ENCODE results near the gene PCYT1B. TPM values are rescaled to one million over a fixed set of nuclear protein-coding genes. Genes with fewer than 3 reads are reported as not detected.
"Not testable (repeated sequence)": the region's sequence is repeated elsewhere in the genome, so short reads cannot be mapped to it uniquely, and the experiment has no call there.

Gene PCYT1B
- total RNA-seq, 1 experiment from 2014 or later = not detected

DNA sequence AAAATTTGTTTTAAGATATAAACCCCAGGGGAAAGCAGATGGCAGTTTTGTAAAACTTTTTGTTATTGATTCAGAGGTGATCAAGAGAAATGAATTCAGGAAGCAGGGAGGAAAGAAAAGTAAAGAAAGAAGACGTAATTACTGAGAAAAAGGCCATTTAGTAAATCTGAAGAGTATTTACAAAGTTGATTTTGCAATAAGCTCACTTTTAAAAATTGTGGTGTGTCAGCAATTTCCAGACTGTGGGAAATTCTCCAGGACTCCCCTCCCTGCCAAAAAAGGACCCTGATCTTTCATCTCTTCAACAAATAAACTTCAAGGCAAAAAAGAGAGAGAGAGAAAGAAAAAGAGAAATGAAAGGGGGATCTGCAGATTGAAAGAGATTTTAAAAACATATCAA lies 36.6 kb downstream of the PCYT1B start:
- no peaks in the 10 kb centered on the region for H4K20me1 ChIP-seq (ENCODE audit: insufficient read depth)
- TF ChIP-seq EZH2 (IDR thresholded peaks at IDR 0.05; ENCODE audit: low read depth) = no peak
- TF ChIP-seq, protein P1, sequence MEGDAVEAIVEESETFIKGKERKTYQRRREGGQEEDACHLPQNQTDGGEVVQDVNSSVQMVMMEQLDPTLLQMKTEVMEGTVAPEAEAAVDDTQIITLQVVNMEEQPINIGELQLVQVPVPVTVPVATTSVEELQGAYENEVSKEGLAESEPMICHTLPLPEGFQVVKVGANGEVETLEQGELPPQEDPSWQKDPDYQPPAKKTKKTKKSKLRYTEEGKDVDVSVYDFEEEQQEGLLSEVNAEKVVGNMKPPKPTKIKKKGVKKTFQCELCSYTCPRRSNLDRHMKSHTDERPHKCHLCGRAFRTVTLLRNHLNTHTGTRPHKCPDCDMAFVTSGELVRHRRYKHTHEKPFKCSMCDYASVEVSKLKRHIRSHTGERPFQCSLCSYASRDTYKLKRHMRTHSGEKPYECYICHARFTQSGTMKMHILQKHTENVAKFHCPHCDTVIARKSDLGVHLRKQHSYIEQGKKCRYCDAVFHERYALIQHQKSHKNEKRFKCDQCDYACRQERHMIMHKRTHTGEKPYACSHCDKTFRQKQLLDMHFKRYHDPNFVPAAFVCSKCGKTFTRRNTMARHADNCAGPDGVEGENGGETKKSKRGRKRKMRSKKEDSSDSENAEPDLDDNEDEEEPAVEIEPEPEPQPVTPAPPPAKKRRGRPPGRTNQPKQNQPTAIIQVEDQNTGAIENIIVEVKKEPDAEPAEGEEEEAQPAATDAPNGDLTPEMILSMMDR (conservative IDR thresholded peaks at IDR 0.05) = no peak
- H3F3A ChIP-seq (ENCODE audit: insufficient read depth, low read depth) = no peaks in the 10 kb centered on the region
- no peak overlapping the region for H3K4me2 ChIP-seq
- no peaks in the 10 kb centered on the region for H3K36me3 ChIP-seq (ENCODE audit: low read depth)
- no peaks in the 10 kb centered on the region for H3K4me1 ChIP-seq (replicated peaks; ENCODE audit: insufficient read depth)
- CTCF ChIA-PET = no interaction called here
- no peaks in the 10 kb centered on the region for H3K9me2 ChIP-seq (ENCODE audit: insufficient read depth)
- no peak overlapping the region for H2AFZ ChIP-seq
- POLR2A ChIA-PET (ENCODE audit: unreplicated experiment) = no interaction called here
- BruUV-seq (replicated peaks) = no TSS peak
- H3K27ac ChIP-seq = no peak overlapping the region
- H3K27me3 ChIP-seq (ENCODE audit: insufficient read depth, low read depth) = no peaks in the 10 kb centered on the region
- no peak overlapping the region for H3K4me3 ChIP-seq
- no peaks in the 10 kb centered on the region for H3K9me3 ChIP-seq (ENCODE audit: insufficient read depth, low read depth)
- no peak for DNase-seq
- no peaks in the 10 kb centered on the region for H3K79me2 ChIP-seq (ENCODE audit: low read depth)
- intact Hi-C loops (cut with micrococcal nuclease; ENCODE audit: unreplicated experiment) = no loop called here

DNA sequence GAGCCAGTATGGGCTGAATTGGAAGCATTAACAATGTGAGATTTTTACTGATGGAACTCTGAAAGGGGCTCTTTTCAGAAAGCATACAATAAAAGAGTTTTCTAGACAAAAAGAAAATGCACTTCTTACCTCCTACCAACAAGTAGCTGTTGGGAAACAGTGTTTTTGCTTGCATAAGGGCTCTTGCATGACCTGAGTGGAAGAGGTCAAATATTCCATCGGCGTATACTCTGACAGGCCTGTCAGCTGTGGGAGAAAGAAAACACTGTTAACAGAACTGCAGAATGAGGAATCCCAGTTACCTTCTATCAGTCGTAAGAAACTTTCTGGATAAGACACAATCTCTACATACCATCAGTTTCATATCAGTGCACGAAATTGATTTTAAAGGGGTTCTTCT lies 39.5 kb downstream of the PCYT1B start:
- DNase-seq = no peak
- Histone ChIP-seq H3K27ac (no peak overlapping the region), H3K9me2 (ENCODE audit: insufficient read depth) (no peaks in the 10 kb centered on the region), H2AFZ (no peak overlapping the region), H4K20me1 (ENCODE audit: insufficient read depth) (no peaks in the 10 kb centered on the region), H3K79me2 (ENCODE audit: low read depth) (no peaks in the 10 kb centered on the region), H3K4me2 (no peak overlapping the region), H3K4me1 (replicated peaks; ENCODE audit: insufficient read depth) (no peaks in the 10 kb centered on the region), H3K36me3 (ENCODE audit: low read depth) (no peaks in the 10 kb centered on the region), H3K4me3 (no peak overlapping the region), H3K9me3 (ENCODE audit: insufficient read depth, low read depth) (no peaks in the 10 kb centered on the region), H3K27me3 (ENCODE audit: insufficient read depth, low read depth) (no peaks in the 10 kb centered on the region), H3F3A (ENCODE audit: insufficient read depth, low read depth) (no peaks in the 10 kb centered on the region)
- TF ChIP-seq, protein P1 (conservative IDR thresholded peaks at IDR 0.05) = no peak
- no peak for TF ChIP-seq EZH2 (IDR thresholded peaks at IDR 0.05; ENCODE audit: low read depth)
- intact Hi-C loops (cut with micrococcal nuclease; ENCODE audit: unreplicated experiment) = no loop called here
- POLR2A ChIA-PET (ENCODE audit: unreplicated experiment) = no interaction called here
- BruUV-seq (replicated peaks) = no TSS peak
- CTCF ChIA-PET = no interaction called here

DNA sequence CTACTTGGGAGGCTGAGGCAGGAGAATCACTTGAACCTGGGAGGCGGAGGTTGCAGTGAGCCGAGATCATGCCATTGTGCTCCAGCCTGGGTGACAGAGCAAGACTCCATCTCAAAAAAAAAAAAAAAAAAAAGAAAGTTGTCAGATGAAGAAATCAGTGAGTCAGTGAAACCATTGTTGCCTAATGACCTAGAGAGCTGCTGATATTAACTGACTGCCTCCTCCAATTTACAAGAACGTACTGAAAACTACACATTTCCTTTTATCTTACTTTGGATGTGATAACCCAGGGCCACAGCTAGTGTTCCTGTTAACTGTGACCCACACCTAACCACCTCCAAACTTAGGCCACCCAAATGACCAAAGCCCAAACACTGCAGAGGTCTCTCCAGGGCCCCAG lies 41.2 kb downstream of the PCYT1B start:
- H3K36me3 ChIP-seq (ENCODE audit: low read depth); H3K79me2 ChIP-seq (ENCODE audit: low read depth); H3K4me2 ChIP-seq; H3F3A ChIP-seq (ENCODE audit: insufficient read depth, low read depth); H3K4me3 ChIP-seq; DNase-seq; POLR2A ChIA-PET (ENCODE audit: unreplicated experiment); H3K9me3 ChIP-seq (ENCODE audit: insufficient read depth, low read depth); H3K4me1 ChIP-seq (replicated peaks; ENCODE audit: insufficient read depth); H2AFZ ChIP-seq; H4K20me1 ChIP-seq (ENCODE audit: insufficient read depth); H3K27ac ChIP-seq; H3K27me3 ChIP-seq (ENCODE audit: insufficient read depth, low read depth); intact Hi-C loops (cut with micrococcal nuclease; ENCODE audit: unreplicated experiment); CTCF ChIA-PET; H3K9me2 ChIP-seq (ENCODE audit: insufficient read depth); BruUV-seq (replicated peaks): not testable (repeated sequence)

DNA sequence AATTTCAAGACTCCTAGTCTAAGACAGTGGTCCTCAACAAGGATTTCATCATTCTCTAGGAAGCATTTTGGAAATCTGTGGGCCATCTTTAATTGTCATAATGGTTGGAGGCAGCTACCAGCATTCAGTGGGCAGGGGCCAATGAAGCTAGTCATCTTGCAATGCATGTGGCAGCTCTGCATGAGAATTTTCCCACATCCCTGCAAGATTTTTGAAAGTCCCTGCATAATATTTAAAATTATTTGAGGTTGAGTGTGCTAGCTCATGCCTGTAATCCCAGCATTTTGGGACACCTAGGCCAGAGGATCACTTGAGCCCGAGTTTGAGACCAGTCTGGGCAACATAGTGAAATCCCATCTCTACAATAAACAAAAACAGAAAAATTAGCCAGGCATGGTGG lies 44.0 kb downstream of the PCYT1B start:
- BruUV-seq (replicated peaks) = no TSS peak
- Histone ChIP-seq H3K4me2 (no peak overlapping the region), H3K9me3 (ENCODE audit: insufficient read depth, low read depth) (no peaks in the 10 kb centered on the region), H3F3A (ENCODE audit: insufficient read depth, low read depth) (no peaks in the 10 kb centered on the region), H3K9me2 (ENCODE audit: insufficient read depth) (no peaks in the 10 kb centered on the region), H3K27ac (no peak overlapping the region), H3K4me3 (no peak overlapping the region), H2AFZ (no peak overlapping the region), H3K4me1 (replicated peaks; ENCODE audit: insufficient read depth) (no peaks in the 10 kb centered on the region), H3K36me3 (ENCODE audit: low read depth) (no peaks in the 10 kb centered on the region), H3K79me2 (ENCODE audit: low read depth) (no peaks in the 10 kb centered on the region), H4K20me1 (ENCODE audit: insufficient read depth) (no peaks in the 10 kb centered on the region), H3K27me3 (ENCODE audit: insufficient read depth, low read depth) (no peaks in the 10 kb centered on the region)
- POLR2A ChIA-PET (ENCODE audit: unreplicated experiment) = no interaction called here
- no peak for DNase-seq
- CTCF ChIA-PET = no interaction called here
- no peak for TF ChIP-seq EZH2 (IDR thresholded peaks at IDR 0.05; ENCODE audit: low read depth)
- TF ChIP-seq, protein P1 (conservative IDR thresholded peaks at IDR 0.05) = no peak
- intact Hi-C loops (cut with micrococcal nuclease; ENCODE audit: unreplicated experiment) = no loop called here

All from PC-9 (cell line).